Liver (tissue), 9 donors: ENCODE data around the gene GPR55. TPM values are rescaled to one million over a fixed set of nuclear protein-coding genes. Genes with fewer than 3 reads are reported as not detected.

ENCODE experiments used
- DNase-seq: peaks from one replicate; pipeline ENCODE4 v3.0.0-alpha.2; 2017; ENCODE audit warnings: low spot score
- H3K27ac ChIP-seq, 2 donors: one replicate each; pipeline ENCODE4 v1.7.0; 2013; ENCODE audit warnings: inconsistent platforms in 2 of 2, low read length in 2 of 2, control low read depth in 1 of 2, low read depth in 1 of 2, mild to moderate bottlenecking in 1 of 2
- H3K27me3 ChIP-seq, 4 donors: one replicate each; pipeline versions ENCODE4 v1.6.1 to v1.7.0; 2013; ENCODE audit warnings: low read length in 3 of 4, inconsistent platforms in 1 of 4, mild to moderate bottlenecking in 1 of 4, moderate library complexity in 1 of 4; ENCODE audit not compliant: control insufficient read depth in 4 of 4, insufficient read depth in 4 of 4
- H3K36me3 ChIP-seq, 4 donors: one replicate each; pipeline versions ENCODE4 v1.6.1 to v1.7.0; 2013; ENCODE audit warnings: low read length in 3 of 4, mild to moderate bottlenecking in 3 of 4, low read depth in 1 of 4, moderate library complexity in 1 of 4; ENCODE audit not compliant: control insufficient read depth in 4 of 4, insufficient read depth in 3 of 4
- H3K4me1 ChIP-seq, 4 donors: one replicate each; pipeline versions ENCODE4 v1.6.1 to v1.7.0; 2013; ENCODE audit warnings: low read length in 3 of 4, mild to moderate bottlenecking in 3 of 4, moderate library complexity in 1 of 4; ENCODE audit not compliant: control insufficient read depth in 4 of 4, insufficient read depth in 4 of 4
- H3K4me3 ChIP-seq, 3 donors: one replicate each; pipeline versions ENCODE4 v1.6.1 to v1.7.0; 2013; ENCODE audit warnings: low read length in 3 of 3, control low read depth in 1 of 3, low read depth in 1 of 3, mild to moderate bottlenecking in 1 of 3
- H3K9ac ChIP-seq, 2 donors: one replicate each; pipeline ENCODE4 v1.7.0; 2013; ENCODE audit warnings: low read length in 2 of 2, mild to moderate bottlenecking in 2 of 2, moderate library complexity in 2 of 2, control low read depth in 1 of 2, low read depth in 1 of 2
- H3K9me3 ChIP-seq, 4 donors: one replicate each; pipeline versions ENCODE4 v1.6.1 to v1.7.0; 2013; ENCODE audit warnings: low read length in 3 of 4; ENCODE audit not compliant: control insufficient read depth in 4 of 4
- EGR1 ChIP-seq, 2 donors: IDR thresholded peaks; 2 replicates each; pipeline ENCODE4 v1.6.1; 2016 to 2018; ENCODE audit warnings: antibody characterized with exemption in 2 of 2, low read depth in 2 of 2
- FOXA1 ChIP-seq: IDR thresholded peaks from 2 replicates; pipeline ENCODE4 v1.6.1; 2016; ENCODE audit warnings: antibody characterized with exemption
- FOXA2 ChIP-seq: IDR thresholded peaks from 2 replicates; pipeline ENCODE4 v1.6.1; 2016; ENCODE audit warnings: antibody characterized with exemption
- GABPA ChIP-seq, 2 donors: IDR thresholded peaks in 1 of 2; conservative IDR thresholded peaks in 1 of 2; 2 replicates each; pipeline ENCODE4 v1.6.1; 2016; ENCODE audit warnings: antibody characterized with exemption in 2 of 2, mild to moderate bottlenecking in 1 of 2, moderate library complexity in 1 of 2
- HNF4A ChIP-seq, 2 donors: conservative IDR thresholded peaks; 2 replicates each; pipeline ENCODE4 v1.6.1; 2016; ENCODE audit warnings: antibody characterized with exemption in 2 of 2, mild to moderate bottlenecking in 2 of 2
- HNF4G ChIP-seq: IDR thresholded peaks from 2 replicates; pipeline ENCODE4 v1.6.1; 2016; ENCODE audit warnings: antibody characterized with exemption
- NR2F2 ChIP-seq: IDR thresholded peaks from 2 replicates; pipeline ENCODE4 v1.6.1; 2016; ENCODE audit warnings: antibody characterized with exemption
- RAD21 ChIP-seq, 2 donors: IDR thresholded peaks; 2 replicates each; pipeline ENCODE4 v1.6.1; 2016; ENCODE audit warnings: antibody characterized with exemption in 2 of 2, mild to moderate bottlenecking in 2 of 2
- RXRA ChIP-seq, 2 donors: IDR thresholded peaks; 2 replicates each; pipeline ENCODE4 v1.6.1; 2017 to 2018; ENCODE audit warnings: antibody characterized with exemption in 2 of 2, mild to moderate bottlenecking in 1 of 2
- SP1 ChIP-seq: IDR thresholded peaks from 2 replicates; pipeline ENCODE4 v1.6.1; 2018; ENCODE audit warnings: antibody characterized with exemption, mild to moderate bottlenecking
- TAF1 ChIP-seq: conservative IDR thresholded peaks from 2 replicates; pipeline ENCODE4 v1.6.1; 2016; ENCODE audit warnings: antibody characterized with exemption, mild to moderate bottlenecking
- YY1 ChIP-seq: IDR thresholded peaks from 2 replicates; pipeline ENCODE4 v1.6.1; 2016; ENCODE audit warnings: antibody characterized with exemption, mild to moderate bottlenecking
- WGBS: extraction: QIAGEN DNeasy Blood & Tissue Kit; methylation state at CpG from one replicate; pipeline ENCODE4 v1.1.7; 2013; 5-methylcytosine and 5-hydroxymethylcytosine counted together
- polyA plus RNA-seq, 2 donors: library from polyadenylated mRNA; stranded (reverse) in 1 of 2; unstranded in 1 of 2; fragments of 200-250 nt in 1 of 2; fragments of >200 nt in 1 of 2; fragmentation: Nextera tagmentation in 1 of 2; extraction: Ambion mirVana in 1 of 2; gene quantifications; one replicate each; pipeline versions ENCODE4 v1.2.1 to v1.2.3, GENCODE V29; 2013 to 2015
- total RNA-seq, 2 donors: library from RNA; depleted of rRNA; stranded (reverse); fragments of >200 nt; gene quantifications; one replicate each; pipeline ENCODE4 v1.2.3, GENCODE V29; 2014
- TF ChIP-seq, protein P1 (sequence below): IDR thresholded peaks from 2 replicates; pipeline ENCODE4 v1.6.1; 2016; ENCODE audit warnings: antibody characterized with exemption
- TF ChIP-seq, protein P2 (sequence below): IDR thresholded peaks from 2 replicates; pipeline ENCODE4 v1.6.1; 2016; ENCODE audit warnings: antibody characterized with exemption, mild to moderate bottlenecking
- TF ChIP-seq, protein P3 (sequence below): IDR thresholded peaks from 2 replicates; pipeline ENCODE4 v1.6.1; 2016; ENCODE audit warnings: antibody characterized with exemption
- TF ChIP-seq, protein P4 (sequence below): fragments of 150-350 bp; IDR thresholded peaks from 2 replicates; pipeline ENCODE4 v1.5.1; 2017; ENCODE audit warnings: improper control_type of control experiment, low read depth, low read length; ENCODE audit not compliant: missing input control
- TF ChIP-seq, protein P5 (sequence below): IDR thresholded peaks from 2 replicates; pipeline ENCODE4 v1.6.1; 2016; ENCODE audit warnings: antibody characterized with exemption
- donor health status: healthy.
- donor health status: healthy.
- donor health status: healthy.
- donor health status: healthy.
- donor health status: healthy.

GPR55 gene
- total and polyA plus RNA-seq, 4 donors = 0.05 to 0.17 (median 0.10) TPM; not detected in 1

DNA sequence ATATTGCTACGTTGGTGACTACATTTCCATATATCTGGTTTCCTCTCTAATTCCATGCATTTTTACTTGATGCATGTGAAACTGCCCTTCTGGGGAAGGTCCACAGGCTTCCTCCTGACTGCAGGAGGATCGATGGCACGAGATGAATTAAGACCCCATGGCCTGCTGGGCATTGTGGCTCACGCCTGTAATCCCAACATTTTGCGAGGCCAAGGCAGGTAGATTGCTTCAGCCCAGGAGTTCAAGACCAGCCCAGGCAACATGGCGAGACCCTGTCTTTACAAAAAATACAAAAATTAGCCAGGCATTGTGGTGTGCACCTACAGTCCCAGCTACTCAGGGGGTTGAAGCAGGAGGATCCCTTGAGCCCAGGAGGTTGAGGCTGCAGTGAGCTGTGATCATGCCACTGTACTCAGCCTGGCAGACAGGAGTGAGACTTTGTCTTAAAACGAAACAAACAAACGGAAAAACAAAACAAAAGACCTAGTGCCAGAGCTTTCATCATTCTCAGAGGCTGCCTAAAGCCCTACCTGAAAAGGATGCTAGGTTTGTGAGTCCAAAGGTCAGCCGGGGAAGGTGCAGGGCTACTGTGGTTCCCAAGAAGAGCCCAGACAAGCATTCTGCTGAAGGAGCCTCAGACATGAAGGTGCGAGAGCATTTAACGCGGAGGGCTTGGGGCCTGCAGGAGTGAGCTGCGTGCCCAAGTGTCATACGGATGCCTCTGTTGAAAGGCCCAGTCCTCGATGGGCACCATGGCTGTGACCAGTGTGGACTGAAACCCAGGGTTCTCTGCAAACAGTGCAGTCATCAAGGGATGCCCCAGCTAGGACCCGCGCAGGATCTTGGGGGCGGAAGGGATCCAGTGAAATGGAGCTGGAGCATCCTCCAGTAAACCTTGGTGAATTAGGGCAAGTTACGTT lies 21.6 kb downstream of the GPR55 start:
- H3K36me3 ChIP-seq = no peaks in the 10 kb centered on the region
- TF ChIP-seq HNF4A (conservative IDR thresholded peaks at IDR 0.05) (no peak), RXRA (IDR thresholded peaks at IDR 0.05) (no peak), HNF4G (no peak), EGR1 (IDR thresholded peaks at IDR 0.05; ENCODE audit: low read depth in 2 of 2) (no peak), FOXA2 (no peak), NR2F2 (no peak), YY1 (no peak), GABPA (IDR thresholded peaks at IDR 0.05 in 1 of 2, conservative IDR thresholded peaks at IDR 0.05 in 1 of 2) (no peak), FOXA1 (no peak), RAD21 (IDR thresholded peaks at IDR 0.05) (no peak), SP1 (no peak), TAF1 (no peak)
- TF ChIP-seq, protein P1, sequence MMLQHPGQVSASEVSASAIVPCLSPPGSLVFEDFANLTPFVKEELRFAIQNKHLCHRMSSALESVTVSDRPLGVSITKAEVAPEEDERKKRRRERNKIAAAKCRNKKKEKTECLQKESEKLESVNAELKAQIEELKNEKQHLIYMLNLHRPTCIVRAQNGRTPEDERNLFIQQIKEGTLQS = no peak
- TF ChIP-seq, protein P2, sequence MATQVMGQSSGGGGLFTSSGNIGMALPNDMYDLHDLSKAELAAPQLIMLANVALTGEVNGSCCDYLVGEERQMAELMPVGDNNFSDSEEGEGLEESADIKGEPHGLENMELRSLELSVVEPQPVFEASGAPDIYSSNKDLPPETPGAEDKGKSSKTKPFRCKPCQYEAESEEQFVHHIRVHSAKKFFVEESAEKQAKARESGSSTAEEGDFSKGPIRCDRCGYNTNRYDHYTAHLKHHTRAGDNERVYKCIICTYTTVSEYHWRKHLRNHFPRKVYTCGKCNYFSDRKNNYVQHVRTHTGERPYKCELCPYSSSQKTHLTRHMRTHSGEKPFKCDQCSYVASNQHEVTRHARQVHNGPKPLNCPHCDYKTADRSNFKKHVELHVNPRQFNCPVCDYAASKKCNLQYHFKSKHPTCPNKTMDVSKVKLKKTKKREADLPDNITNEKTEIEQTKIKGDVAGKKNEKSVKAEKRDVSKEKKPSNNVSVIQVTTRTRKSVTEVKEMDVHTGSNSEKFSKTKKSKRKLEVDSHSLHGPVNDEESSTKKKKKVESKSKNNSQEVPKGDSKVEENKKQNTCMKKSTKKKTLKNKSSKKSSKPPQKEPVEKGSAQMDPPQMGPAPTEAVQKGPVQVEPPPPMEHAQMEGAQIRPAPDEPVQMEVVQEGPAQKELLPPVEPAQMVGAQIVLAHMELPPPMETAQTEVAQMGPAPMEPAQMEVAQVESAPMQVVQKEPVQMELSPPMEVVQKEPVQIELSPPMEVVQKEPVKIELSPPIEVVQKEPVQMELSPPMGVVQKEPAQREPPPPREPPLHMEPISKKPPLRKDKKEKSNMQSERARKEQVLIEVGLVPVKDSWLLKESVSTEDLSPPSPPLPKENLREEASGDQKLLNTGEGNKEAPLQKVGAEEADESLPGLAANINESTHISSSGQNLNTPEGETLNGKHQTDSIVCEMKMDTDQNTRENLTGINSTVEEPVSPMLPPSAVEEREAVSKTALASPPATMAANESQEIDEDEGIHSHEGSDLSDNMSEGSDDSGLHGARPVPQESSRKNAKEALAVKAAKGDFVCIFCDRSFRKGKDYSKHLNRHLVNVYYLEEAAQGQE = no peak
- TF ChIP-seq, protein P3, sequence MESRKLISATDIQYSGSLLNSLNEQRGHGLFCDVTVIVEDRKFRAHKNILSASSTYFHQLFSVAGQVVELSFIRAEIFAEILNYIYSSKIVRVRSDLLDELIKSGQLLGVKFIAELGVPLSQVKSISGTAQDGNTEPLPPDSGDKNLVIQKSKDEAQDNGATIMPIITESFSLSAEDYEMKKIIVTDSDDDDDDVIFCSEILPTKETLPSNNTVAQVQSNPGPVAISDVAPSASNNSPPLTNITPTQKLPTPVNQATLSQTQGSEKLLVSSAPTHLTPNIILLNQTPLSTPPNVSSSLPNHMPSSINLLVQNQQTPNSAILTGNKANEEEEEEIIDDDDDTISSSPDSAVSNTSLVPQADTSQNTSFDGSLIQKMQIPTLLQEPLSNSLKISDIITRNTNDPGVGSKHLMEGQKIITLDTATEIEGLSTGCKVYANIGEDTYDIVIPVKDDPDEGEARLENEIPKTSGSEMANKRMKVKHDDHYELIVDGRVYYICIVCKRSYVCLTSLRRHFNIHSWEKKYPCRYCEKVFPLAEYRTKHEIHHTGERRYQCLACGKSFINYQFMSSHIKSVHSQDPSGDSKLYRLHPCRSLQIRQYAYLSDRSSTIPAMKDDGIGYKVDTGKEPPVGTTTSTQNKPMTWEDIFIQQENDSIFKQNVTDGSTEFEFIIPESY = no peak
- TF ChIP-seq, protein P4, sequence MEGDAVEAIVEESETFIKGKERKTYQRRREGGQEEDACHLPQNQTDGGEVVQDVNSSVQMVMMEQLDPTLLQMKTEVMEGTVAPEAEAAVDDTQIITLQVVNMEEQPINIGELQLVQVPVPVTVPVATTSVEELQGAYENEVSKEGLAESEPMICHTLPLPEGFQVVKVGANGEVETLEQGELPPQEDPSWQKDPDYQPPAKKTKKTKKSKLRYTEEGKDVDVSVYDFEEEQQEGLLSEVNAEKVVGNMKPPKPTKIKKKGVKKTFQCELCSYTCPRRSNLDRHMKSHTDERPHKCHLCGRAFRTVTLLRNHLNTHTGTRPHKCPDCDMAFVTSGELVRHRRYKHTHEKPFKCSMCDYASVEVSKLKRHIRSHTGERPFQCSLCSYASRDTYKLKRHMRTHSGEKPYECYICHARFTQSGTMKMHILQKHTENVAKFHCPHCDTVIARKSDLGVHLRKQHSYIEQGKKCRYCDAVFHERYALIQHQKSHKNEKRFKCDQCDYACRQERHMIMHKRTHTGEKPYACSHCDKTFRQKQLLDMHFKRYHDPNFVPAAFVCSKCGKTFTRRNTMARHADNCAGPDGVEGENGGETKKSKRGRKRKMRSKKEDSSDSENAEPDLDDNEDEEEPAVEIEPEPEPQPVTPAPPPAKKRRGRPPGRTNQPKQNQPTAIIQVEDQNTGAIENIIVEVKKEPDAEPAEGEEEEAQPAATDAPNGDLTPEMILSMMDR = no peak
- TF ChIP-seq, protein P5, sequence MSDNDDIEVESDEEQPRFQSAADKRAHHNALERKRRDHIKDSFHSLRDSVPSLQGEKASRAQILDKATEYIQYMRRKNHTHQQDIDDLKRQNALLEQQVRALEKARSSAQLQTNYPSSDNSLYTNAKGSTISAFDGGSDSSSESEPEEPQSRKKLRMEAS = no peak

More for the DNA sequence above, 21.6 kb downstream of the GPR55 start:
- Histone ChIP-seq H3K9me3 (no peaks in the 10 kb centered on the region), H3K4me1 (no peaks in the 10 kb centered on the region), H3K27me3 (peaks cover 0 to 3% (median 0%) of the 10 kb centered on the region in 4 donors), H3K9ac (no peak overlapping the region), H3K4me3 (no peak overlapping the region), H3K27ac (no peak overlapping the region)
- DNase-seq = peak; percentile 32
- 86% methylated on average over 19 of the region's 19 CpGs for WGBS
